ENCODE results near the gene ULK3. TPM values are rescaled to one million over a fixed set of nuclear protein-coding genes. Genes with fewer than 3 reads are reported as not detected.

ULK3 gene
- total RNA-seq, 6 experiments from 2014 or later = 19.7 to 25.1 (median 22.1) TPM

DNA sequence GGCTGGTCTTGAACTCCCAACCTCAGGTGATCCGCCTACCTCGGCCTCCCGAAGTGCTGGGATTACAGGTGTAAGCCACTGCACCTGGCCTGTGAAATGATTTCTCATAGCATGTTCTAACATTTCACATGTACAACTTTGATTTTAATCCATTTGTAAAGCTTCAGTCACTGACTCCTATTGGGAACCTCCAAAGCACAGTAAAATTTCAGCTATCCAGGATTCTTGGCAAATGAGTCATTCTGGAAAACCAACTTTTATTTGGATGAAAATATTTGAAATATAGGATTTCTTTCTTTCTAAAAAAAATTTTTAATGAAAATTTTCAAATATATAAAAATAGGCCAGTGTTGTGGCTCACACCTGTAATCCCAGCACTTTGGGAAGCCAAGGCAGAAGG is 33.0 kb downstream of the ULK3 start:
- WGBS (ENCODE audit: insufficient coverage, low coverage, low lambda C conversion rate, missing lambda C conversion rate) = 89% methylated on average over 3 of the region's 3 CpGs
- Histone ChIP-seq H3K9me3 (no peaks in the 10 kb centered on the region), H3K27me3 (no peaks in the 10 kb centered on the region), H3K4me3 (no peak overlapping the region), H3K36me3 (no peaks in the 10 kb centered on the region), H3K27ac (no peak overlapping the region), H3K4me1 (peaks cover 0 to 14% (median 0%) of the 10 kb centered on the region in 4 donors)
- intact Hi-C loops (cut with DNase I) = no loop called here
- TF ChIP-seq, protein P1, sequence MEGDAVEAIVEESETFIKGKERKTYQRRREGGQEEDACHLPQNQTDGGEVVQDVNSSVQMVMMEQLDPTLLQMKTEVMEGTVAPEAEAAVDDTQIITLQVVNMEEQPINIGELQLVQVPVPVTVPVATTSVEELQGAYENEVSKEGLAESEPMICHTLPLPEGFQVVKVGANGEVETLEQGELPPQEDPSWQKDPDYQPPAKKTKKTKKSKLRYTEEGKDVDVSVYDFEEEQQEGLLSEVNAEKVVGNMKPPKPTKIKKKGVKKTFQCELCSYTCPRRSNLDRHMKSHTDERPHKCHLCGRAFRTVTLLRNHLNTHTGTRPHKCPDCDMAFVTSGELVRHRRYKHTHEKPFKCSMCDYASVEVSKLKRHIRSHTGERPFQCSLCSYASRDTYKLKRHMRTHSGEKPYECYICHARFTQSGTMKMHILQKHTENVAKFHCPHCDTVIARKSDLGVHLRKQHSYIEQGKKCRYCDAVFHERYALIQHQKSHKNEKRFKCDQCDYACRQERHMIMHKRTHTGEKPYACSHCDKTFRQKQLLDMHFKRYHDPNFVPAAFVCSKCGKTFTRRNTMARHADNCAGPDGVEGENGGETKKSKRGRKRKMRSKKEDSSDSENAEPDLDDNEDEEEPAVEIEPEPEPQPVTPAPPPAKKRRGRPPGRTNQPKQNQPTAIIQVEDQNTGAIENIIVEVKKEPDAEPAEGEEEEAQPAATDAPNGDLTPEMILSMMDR (IDR thresholded peaks at IDR 0.05) = no peak
- TF ChIP-seq POLR2A (IDR thresholded peaks at IDR 0.05) = no peak
- no peak for ATAC-seq
- DNase-seq = no peak

DNA sequence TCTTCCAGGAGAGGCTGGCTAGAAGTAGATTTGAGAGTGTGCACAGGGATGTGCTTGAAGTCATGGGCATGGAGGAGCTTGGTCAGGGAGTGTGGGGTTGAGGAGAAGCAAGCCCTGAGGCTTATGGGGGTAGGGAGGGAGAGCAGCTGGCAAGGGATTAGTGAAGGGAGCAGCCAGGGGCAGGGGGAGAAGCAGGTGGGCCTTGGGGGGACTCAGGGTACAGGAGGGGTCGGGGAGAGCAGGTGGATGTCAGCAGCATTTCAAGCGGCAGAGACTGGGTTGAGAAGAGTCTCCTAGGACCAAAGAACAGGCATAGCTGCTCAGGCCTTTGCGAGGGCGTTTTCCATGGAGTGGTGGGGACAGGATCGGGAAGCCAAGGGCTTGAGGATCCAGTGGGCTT is 33.7 kb downstream of the ULK3 start:
- no peak overlapping the region for H3K27ac ChIP-seq
- no peaks in the 10 kb centered on the region for H3K27me3 ChIP-seq
- H3K36me3 ChIP-seq = no peaks in the 10 kb centered on the region
- WGBS (ENCODE audit: insufficient coverage, low coverage, low lambda C conversion rate, missing lambda C conversion rate) = 73% methylated on average over 2 of the region's 5 CpGs
- ATAC-seq (no peak), DNase-seq (peak in 1 of 3 donors; percentile 9)
- TF ChIP-seq, protein P1 (IDR thresholded peaks at IDR 0.05) = no peak
- no peak for TF ChIP-seq POLR2A (IDR thresholded peaks at IDR 0.05)
- H3K4me1 ChIP-seq = peaks cover 0 to 9% (median 0%) of the 10 kb centered on the region in 4 donors
- H3K4me3 ChIP-seq = no peak overlapping the region
- no peaks in the 10 kb centered on the region for H3K9me3 ChIP-seq
- intact Hi-C loops (cut with DNase I) = no loop called here

- no peak for ATAC-seq
- H3K9me3 ChIP-seq = no peaks in the 10 kb centered on the region
- no peak overlapping the region for H3K27ac ChIP-seq
- peak in 1 of 3 donors; percentile 12 for DNase-seq
- peaks cover 0 to 9% (median 0%) of the 10 kb centered on the region in 4 donors for H3K4me1 ChIP-seq
- H3K27me3 ChIP-seq = no peaks in the 10 kb centered on the region
- intact Hi-C loops (cut with DNase I) = no loop called here
- no peak for TF ChIP-seq POLR2A (IDR thresholded peaks at IDR 0.05)
- TF ChIP-seq, protein P1 (IDR thresholded peaks at IDR 0.05) = no peak
- H3K4me3 ChIP-seq = no peak overlapping the region
- 89% methylated on average over 3 of the region's 4 CpGs for WGBS (ENCODE audit: insufficient coverage, low coverage, low lambda C conversion rate, missing lambda C conversion rate)
- H3K36me3 ChIP-seq = no peaks in the 10 kb centered on the region
These were observed 34.1 kb downstream of the ULK3 start for GRCh38 chr15:74808840-74809229.

DNA sequence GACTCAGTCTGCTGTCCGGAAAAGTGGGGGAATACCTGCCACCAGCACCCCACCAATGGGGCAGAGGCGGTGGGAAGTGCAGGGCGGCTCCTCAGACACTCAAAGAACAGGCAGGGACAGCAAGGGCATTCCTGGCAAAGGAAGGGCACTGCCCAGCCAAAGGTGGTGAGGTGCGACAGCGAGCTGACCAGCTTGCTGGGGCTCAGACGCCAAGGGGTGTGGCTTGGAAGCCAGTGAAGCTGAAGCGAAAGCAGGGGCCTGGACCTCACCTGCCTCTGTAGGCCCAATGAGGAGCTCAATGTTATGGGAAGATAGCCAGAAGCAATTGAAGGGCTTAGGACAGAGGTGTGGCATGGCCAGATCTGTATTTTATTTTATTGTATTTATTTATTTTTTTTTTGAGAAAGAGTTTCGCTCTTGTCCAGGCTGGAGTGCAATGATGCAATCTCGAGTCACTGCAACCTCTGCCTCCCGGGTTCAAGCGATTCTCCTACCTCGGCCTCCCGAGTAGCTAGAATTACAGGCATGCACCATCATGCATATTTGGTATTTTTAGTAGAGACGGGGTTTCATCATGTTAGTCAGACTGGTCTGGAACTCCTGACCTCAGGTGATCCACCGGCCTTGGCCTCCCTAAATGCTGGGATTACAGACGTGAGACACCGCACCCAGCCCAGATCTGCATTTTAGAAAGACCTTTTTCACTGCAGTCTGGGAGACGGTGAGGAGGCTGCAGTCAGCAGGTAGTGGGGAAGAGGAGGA is 34.7 kb downstream of the ULK3 start:
- 32% methylated on average over 15 of the region's 18 CpGs for WGBS (ENCODE audit: insufficient coverage, low coverage, low lambda C conversion rate, missing lambda C conversion rate)
- DNase-seq (peak; percentile 86 to 93 (median 93)), ATAC-seq (peak; percentile 96 to 98 (median 96))
- H3K4me1 ChIP-seq = peaks cover 0 to 9% (median 0%) of the 10 kb centered on the region in 4 donors
- intact Hi-C loops (cut with DNase I) = no loop called here
- H3K27me3 ChIP-seq = no peaks in the 10 kb centered on the region
- no peak overlapping the region for H3K27ac ChIP-seq
- H3K9me3 ChIP-seq = no peaks in the 10 kb centered on the region
- H3K4me3 ChIP-seq = no peak overlapping the region
- H3K36me3 ChIP-seq = no peaks in the 10 kb centered on the region
- no peak for TF ChIP-seq POLR2A (IDR thresholded peaks at IDR 0.05)
- TF ChIP-seq, protein P1 (IDR thresholded peaks at IDR 0.05) = no peak
